CD4-positive, alpha-beta T cell treated with Interleukin-17A for 1 hour (primary cell): Measurements from ENCODE around the gene MCIDAS.
A peak's percentile ranks its signal among the peaks of the same experiment; 100 is the strongest.

Experiments
- DNase-seq: peaks from one replicate; pipeline ENCODE4 v3.0.0-alpha.2; 2020

Gene MCIDAS

DNA sequence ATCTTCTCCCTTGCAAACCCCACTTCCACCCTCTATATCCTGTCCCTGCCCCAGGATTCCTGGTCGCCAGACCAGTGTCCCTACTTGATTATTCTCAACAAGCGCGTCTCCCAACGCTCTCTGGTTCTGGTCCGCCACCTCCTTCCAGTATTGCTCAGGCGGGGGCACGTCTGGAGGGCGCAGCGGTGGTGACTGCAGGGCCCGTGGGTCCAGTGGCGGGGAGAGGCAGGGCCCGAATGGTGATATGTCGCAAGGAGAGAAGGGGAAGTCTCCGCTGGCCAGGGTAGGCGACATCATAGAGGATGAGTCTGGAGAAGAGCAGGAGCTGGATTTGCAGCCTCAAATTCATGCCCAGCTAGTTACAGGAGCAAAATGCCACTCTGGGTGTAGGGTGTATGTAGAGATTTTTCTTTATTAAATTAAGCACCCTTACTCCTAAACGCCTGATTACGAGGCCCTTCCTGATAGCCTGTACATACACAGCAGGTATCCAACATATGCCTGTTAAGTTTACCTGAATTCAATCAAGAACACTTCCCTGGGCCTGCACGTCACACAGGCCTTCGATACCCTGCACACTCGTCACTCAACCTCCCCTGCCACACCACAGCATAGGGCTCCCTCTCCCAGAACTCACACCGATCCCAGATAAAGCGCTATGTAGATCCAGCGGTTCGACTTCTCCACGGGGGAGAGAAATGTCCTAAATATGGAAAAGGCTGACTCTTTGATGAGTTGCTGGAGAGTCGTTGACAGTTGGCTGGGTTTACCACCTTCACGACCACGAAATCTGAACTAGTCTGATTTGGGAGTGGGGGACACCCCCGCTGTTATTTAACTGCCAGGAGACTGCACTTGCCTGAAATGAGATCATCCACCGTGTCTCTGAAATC is 4.8 kb downstream of the MCIDAS start:
- no peak for DNase-seq

GRCh38 chr5:55220433-55221185 is 6.5 kb downstream of the MCIDAS start:
- DNase-seq, result no peak

DNA sequence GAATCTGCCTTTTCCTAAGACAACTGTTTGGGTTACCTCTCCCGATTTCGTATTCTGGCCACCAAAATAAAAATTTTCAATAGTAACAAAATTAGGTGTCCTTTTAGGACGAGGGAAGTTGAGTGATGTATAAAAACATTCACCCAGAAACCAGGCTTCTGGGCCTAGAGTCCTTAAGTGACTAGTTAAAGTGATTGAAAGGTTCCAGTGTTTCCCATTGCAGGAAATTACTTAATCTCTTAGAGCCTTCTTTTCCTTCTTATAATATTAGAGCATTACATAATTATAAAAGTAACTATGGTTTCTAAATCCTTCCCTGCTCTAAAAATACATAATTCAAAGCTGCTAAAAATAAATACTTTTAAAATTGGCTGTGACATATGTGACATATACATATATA is 7.3 kb downstream of the MCIDAS start:
- DNase-seq, result no peak

GRCh38 chr5:55218967-55219366 is 8.1 kb downstream of the MCIDAS start:
- DNase-seq, result no peak

GRCh38 chr5:55211184-55211874 is 15.8 kb downstream of the MCIDAS start:
- no peak for DNase-seq

DNA sequence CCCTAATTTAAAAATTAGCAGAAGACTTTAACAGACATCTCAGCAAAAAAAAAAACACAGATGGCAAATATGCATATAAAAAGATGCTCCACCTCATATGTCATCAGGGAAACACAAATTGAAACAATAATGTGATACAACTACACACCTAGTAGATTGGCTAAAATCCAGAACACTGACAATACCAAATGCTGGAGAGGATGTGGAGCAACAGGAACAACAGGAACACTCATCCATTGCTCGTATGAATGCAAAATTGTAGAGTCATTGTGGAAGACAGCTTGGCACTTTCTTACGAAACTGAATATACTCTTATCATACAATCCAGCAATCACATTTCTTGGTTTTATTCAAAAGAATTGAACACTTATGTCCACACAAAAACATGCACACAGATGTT is 22.1 kb downstream of the MCIDAS start:
- no peak for DNase-seq

GRCh38 chr5:55191165-55191564 is 36.0 kb downstream of the MCIDAS start:
- DNase-seq, result no peak

DNA sequence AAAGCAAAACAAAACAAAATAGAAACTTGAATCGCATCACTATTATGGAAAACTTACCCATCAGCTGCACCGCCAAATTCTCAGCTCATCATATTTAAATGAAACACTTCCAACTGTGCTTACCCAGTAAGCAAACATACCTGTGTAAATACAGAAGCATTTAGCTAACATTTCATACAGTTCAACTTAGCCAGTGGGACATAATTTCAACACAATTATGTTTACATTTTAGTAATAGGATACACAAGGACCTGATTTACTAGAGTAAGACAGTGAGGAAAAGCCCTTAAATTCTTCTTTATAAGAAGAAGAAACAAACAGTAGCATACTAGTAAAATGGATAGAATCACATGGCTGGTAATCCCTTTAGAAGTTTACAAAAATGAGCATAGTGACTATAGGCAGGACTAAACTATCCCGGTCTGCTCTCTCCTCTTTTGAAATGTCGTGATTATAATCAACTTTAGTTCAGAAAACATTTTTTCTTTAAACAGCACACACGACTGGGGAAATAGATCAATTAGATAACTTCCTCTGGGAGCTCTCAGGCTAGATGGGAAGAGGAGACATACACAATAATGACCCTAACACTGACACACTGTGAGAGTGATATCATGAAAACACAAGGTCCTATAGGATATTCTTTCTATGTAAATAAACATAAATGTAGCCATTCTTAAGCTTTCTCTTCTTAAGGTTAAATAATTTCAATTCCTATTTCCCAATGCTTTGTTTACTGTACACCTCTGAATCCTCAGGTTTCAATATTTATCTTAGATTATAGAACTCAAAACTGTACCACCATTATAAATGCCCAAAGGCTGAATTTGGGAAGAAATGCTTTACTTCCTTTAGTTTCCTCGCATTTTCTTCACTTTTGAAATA is 38.2 kb downstream of the MCIDAS start:
- no peak for DNase-seq

DNA sequence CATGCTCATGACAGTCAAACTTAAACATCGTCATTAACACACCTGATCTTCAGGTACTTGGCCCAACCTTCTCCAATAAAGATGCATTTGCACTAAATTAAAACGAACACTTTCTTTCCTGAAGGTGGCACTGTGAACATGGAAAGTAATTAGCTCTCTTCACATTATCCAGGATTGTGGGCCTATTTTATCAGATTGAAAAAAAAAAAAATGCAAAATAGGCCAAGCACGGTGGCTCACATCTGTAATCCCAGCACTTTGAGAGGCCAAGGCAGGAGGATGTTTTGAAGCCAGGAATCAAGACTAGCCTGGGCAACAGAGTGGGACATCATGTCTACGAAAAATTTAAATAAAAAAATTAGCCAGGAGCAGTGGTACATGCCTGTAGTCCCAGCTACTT is 39.7 kb downstream of the MCIDAS start:
- no peak for DNase-seq

GRCh38 chr5:55180016-55180415 is 47.1 kb downstream of the MCIDAS start:
- no peak for DNase-seq

- no peak for DNase-seq
These were observed 50.0 kb downstream of the MCIDAS start for GRCh38 chr5:55177078-55177477.

DNA sequence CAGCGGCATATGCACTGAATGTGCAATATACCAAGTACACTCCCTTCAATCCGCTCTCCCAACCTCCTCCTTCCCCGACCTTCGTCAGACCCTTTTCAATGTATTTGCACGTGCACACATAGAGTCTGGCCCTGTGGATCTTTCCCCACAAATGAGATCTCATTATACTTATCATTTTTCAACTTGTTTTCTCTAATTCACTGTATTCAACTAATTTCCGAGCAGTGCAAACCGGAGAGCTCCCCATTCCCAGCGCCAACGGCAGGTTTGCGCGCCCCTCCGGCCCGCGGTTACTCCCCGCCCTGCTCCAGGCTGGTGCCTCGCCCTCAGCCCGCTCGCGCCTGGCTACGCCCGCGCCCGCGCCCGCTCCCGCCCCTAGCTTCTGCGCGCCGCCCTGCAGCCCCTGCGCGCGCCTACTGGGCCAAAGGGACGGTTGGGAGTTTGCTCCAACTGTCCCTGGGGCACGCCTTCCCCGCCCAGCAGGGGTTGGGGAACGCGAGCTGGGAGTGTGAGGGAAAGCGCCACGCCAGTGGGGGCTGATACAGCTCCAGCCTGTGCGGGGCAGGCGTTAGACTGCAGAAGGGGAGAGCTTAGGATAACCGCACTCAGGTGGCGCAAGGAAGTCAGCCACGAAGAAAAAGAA is 50.8 kb downstream of the MCIDAS start:
- DNase-seq, result no peak

- no peak for DNase-seq
These were observed 51.3 kb downstream of the MCIDAS start for GRCh38 chr5:55175781-55176175.

GRCh38 chr5:55173687-55174230 is 53.4 kb downstream of the MCIDAS start:
- no peak for DNase-seq

- peak; percentile 82 for DNase-seq
These were observed 54.0 kb downstream of the MCIDAS start, which contains the start of gene CDC20B for GRCh38 chr5:55172937-55173686. Gene CDC20B, minus strand, starts transcription at chr5:55173177. Its CDS starts 177 bp downstream, at chr5:55173000.

- DNase-seq, result peak; percentile 88
These were observed 54.8 kb downstream of the MCIDAS start for GRCh38 chr5:55172051-55172899.

DNA sequence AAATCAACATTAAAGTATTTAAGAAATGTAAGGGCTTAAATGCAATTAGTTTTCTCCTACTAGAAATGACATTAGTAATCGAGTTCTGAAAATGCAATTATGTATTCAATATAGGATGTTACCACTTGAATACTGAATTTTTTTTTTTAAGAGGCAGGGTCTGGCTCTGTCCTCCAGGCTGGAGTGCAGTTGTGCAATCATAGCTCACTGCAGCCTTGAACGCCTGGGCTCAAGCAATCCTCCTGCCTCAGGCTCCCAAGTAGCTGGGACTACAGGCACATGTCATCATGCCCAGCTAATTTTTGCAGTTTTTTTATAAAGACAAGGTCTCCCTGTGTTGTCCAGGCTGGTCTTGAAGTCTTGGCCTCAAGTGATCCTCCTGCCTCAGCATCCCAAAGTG is 55.6 kb downstream of the MCIDAS start:
- DNase-seq, result no peak
